Astrocyte (in vitro differentiated cells and primary cell): ENCODE data around the gene INPP4A. TPM values are rescaled to one million over a fixed set of nuclear protein-coding genes. Genes with fewer than 3 reads are reported as not detected.

ENCODE experiments used
- DNase-seq: peaks from one replicate; pipeline ENCODE4 v3.0.0-alpha.2; 2010; ENCODE audit warnings: low read depth
- FAIRE-seq: peaks from 2 replicates; lab custom pipeline; 2011; peaks lifted over from hg19 to GRCh38; lab: Jason Lieb, UNC
- H2AFZ ChIP-seq: 2 replicates; pipeline ENCODE4 v1.6.0; 2012; ENCODE audit warnings: low read depth, low read length, inconsistent platforms
- H3K27ac ChIP-seq: 2 replicates; pipeline ENCODE4 v1.5.1; 2011; ENCODE audit warnings: low read depth, low read length, inconsistent platforms
- H3K27me3 ChIP-seq: 2 replicates; pipeline ENCODE4 v1.6.0; 2011; ENCODE audit warnings: low read length, inconsistent platforms; ENCODE audit not compliant: insufficient read depth
- H3K36me3 ChIP-seq: 2 replicates; pipeline ENCODE4 v1.5.1; 2011; ENCODE audit warnings: low read length, inconsistent platforms; ENCODE audit not compliant: insufficient read depth
- H3K4me1 ChIP-seq: 2 replicates; pipeline ENCODE4 v1.5.1; 2011; ENCODE audit warnings: low read length, inconsistent platforms; ENCODE audit not compliant: insufficient read depth
- H3K4me2 ChIP-seq: 2 replicates; pipeline ENCODE4 v1.6.0; 2012; ENCODE audit warnings: low read length, inconsistent platforms
- H3K4me3 ChIP-seq: 2 replicates; pipeline ENCODE4 v1.5.1; 2011; ENCODE audit warnings: low read depth, mild to moderate bottlenecking, low read length, inconsistent platforms; ENCODE audit not compliant: insufficient read depth
- H3K79me2 ChIP-seq: 2 replicates; pipeline ENCODE4 v1.6.0; 2012; ENCODE audit warnings: mild to moderate bottlenecking, low read length, inconsistent platforms; ENCODE audit not compliant: insufficient read depth
- H3K9ac ChIP-seq: 2 replicates; pipeline ENCODE4 v1.6.0; 2012; ENCODE audit warnings: mild to moderate bottlenecking, low read length, inconsistent platforms
- H3K9me3 ChIP-seq: 2 replicates; pipeline ENCODE4 v1.5.1; 2012; ENCODE audit warnings: low read depth, mild to moderate bottlenecking, low read length, inconsistent platforms; ENCODE audit not compliant: insufficient read depth
- H4K20me1 ChIP-seq: 2 replicates; pipeline ENCODE4 v1.6.0; 2012; ENCODE audit warnings: low read length, inconsistent platforms; ENCODE audit not compliant: insufficient read depth
- H3K27ac Mint-ChIP-seq: one replicate; pipeline ENCODE4 v1.8.0; 2021; ENCODE audit warnings: mild to moderate bottlenecking, mixed read lengths; ENCODE audit not compliant: unreplicated experiment
- H3K27me3 Mint-ChIP-seq: one replicate; pipeline ENCODE4 v1.8.0; 2021; ENCODE audit warnings: low read depth, mixed read lengths; ENCODE audit not compliant: unreplicated experiment
- H3K36me3 Mint-ChIP-seq: one replicate; pipeline ENCODE4 v1.8.0; 2021; ENCODE audit warnings: low read depth, mixed read lengths; ENCODE audit not compliant: unreplicated experiment
- H3K4me1 Mint-ChIP-seq: one replicate; pipeline ENCODE4 v1.8.0; 2021; ENCODE audit warnings: low read depth, mixed read lengths; ENCODE audit not compliant: unreplicated experiment
- H3K4me3 Mint-ChIP-seq: one replicate; pipeline ENCODE4 v1.8.0; 2021; ENCODE audit warnings: mild to moderate bottlenecking, moderate library complexity, mixed read lengths; ENCODE audit not compliant: unreplicated experiment
- H3K9me3 Mint-ChIP-seq: one replicate; pipeline ENCODE4 v1.8.0; 2021; ENCODE audit warnings: mild to moderate bottlenecking, mixed read lengths; ENCODE audit not compliant: unreplicated experiment
- EZH2 ChIP-seq: IDR thresholded peaks from 2 replicates; pipeline ENCODE4 v1.6.1; 2012; ENCODE audit warnings: mild to moderate bottlenecking, low read length, inconsistent platforms; ENCODE audit not compliant: insufficient read depth
- total RNA-seq: library from RNA; stranded (reverse); gene quantifications from 2 replicates; pipeline ENCODE4 v1.2.1, GENCODE V29; 2021
- TF ChIP-seq, protein P1 (sequence below): IDR thresholded peaks from 2 replicates; pipeline ENCODE4 v1.5.1; 2011; ENCODE audit warnings: low read depth, mild to moderate bottlenecking, inconsistent platforms, low read length, moderate library complexity; ENCODE audit not compliant: insufficient read depth

INPP4A gene
- total RNA-seq, 1 donor from 2014 or later = 19.4 TPM

DNA sequence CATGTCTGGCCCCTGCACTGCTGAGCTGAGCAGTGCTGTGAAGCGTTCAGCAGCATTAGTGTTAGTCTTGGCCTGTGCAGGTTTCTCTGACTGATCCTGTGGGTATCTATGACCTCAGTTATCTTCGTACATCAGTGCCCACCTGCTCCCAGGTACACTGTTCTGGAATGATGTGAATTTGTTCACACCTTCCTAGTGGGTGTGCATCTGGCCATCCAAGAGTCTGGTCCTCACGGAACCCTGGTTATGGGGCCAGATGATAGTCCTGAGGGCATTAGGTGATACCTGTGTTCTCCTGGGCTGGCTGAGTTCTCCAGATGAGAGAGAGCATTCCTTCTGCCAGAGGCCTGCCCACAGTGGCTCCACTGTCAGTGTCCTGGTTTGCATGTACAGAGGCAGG, 57.2 kb downstream of the INPP4A start:
- no peaks in the 10 kb centered on the region for H3K27me3 Mint-ChIP-seq
- H4K20me1 ChIP-seq = peaks cover 25% of the 10 kb centered on the region
- no peak for DNase-seq
- FAIRE-seq = no peak
- peaks cover 34% of the 10 kb centered on the region for H3K4me1 Mint-ChIP-seq
- H3K9me3 Mint-ChIP-seq = peaks cover 1% of the 10 kb centered on the region
- peaks cover 9% of the 10 kb centered on the region for H3K36me3 Mint-ChIP-seq
- TF ChIP-seq, protein P1, sequence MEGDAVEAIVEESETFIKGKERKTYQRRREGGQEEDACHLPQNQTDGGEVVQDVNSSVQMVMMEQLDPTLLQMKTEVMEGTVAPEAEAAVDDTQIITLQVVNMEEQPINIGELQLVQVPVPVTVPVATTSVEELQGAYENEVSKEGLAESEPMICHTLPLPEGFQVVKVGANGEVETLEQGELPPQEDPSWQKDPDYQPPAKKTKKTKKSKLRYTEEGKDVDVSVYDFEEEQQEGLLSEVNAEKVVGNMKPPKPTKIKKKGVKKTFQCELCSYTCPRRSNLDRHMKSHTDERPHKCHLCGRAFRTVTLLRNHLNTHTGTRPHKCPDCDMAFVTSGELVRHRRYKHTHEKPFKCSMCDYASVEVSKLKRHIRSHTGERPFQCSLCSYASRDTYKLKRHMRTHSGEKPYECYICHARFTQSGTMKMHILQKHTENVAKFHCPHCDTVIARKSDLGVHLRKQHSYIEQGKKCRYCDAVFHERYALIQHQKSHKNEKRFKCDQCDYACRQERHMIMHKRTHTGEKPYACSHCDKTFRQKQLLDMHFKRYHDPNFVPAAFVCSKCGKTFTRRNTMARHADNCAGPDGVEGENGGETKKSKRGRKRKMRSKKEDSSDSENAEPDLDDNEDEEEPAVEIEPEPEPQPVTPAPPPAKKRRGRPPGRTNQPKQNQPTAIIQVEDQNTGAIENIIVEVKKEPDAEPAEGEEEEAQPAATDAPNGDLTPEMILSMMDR = no peak
- TF ChIP-seq EZH2 = no peak
- peak overlapping the region; percentile 1 for H3K4me3 Mint-ChIP-seq
- no peaks in the 10 kb centered on the region for H3K27me3 ChIP-seq
- peaks cover 2% of the 10 kb centered on the region for H3K79me2 ChIP-seq
- no peaks in the 10 kb centered on the region for H3K36me3 ChIP-seq
- H3K4me3 ChIP-seq = no peak overlapping the region
- H3K4me2 ChIP-seq = no peak overlapping the region
- H3K27ac Mint-ChIP-seq = peak overlapping the region; percentile 49
- no peaks in the 10 kb centered on the region for H3K9me3 ChIP-seq
- peak overlapping the region; percentile 10 for H3K9ac ChIP-seq
- no peaks in the 10 kb centered on the region for H3K4me1 ChIP-seq
- no peak overlapping the region for H2AFZ ChIP-seq
- peak overlapping the region; percentile 47 for H3K27ac ChIP-seq

DNA sequence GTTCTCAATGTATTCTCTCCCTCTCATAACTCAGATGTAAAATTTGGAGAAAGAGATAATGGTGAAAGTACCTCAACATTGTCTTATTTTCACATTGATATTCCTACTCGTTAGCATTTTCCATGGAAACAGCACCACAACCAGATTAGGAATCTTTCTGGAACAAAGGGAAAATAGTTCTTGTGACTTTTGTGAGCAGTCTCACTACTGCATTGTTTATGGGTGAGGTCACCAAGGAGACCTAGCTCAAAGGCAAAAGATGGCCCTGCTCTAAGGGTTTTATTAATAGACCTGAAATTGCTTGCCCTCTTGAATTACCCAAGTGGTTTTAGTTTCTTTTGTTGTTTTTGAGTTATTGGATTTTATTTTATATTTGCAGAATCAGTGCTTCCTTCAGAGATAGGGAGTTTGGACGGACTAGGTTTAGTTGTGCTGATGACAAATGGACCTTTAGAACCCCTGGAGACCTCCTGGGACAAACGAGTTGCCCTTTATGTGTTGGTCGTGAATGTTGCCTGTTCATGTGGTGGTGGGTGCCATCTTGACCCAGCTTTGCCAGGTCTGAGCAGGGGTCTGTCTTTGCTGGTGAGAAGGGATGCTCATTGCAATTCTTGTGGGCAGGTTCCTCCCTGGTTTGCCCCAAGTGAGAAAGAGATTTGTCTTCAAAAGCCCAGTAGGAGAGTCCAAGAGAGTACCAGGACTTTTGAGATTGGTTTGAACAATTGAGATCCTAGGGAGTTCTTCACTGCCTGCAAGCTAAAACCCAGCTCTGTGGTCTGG, 58.1 kb downstream of the INPP4A start:
- DNase-seq = peak; percentile 82
- H3K9me3 ChIP-seq = no peaks in the 10 kb centered on the region
- no peak overlapping the region for H3K4me3 Mint-ChIP-seq

More for the DNA sequence above, 58.1 kb downstream of the INPP4A start:
- Mint-ChIP-seq H3K4me1 (peaks cover 34% of the 10 kb centered on the region), H3K9me3 (no peaks in the 10 kb centered on the region), H3K36me3 (peaks cover 6% of the 10 kb centered on the region), H3K27ac (peak overlapping the region; percentile 49), H3K27me3 (no peaks in the 10 kb centered on the region)
- Histone ChIP-seq H4K20me1 (peaks cover 29% of the 10 kb centered on the region), H3K79me2 (peaks cover 2% of the 10 kb centered on the region), H2AFZ (no peak overlapping the region), H3K27ac (peak overlapping the region; percentile 47), H3K36me3 (no peaks in the 10 kb centered on the region), H3K4me3 (no peak overlapping the region), H3K9ac (peak overlapping the region; percentile 10), H3K4me2 (peak overlapping the region; percentile 3), H3K27me3 (no peaks in the 10 kb centered on the region), H3K4me1 (no peaks in the 10 kb centered on the region)
- no peak for TF ChIP-seq EZH2
- TF ChIP-seq, protein P1 = no peak
- no peak for FAIRE-seq
